NB4 (cell line): ENCODE measurements around the gene HKDC1.

Experiments
- POLR2A ChIP-seq: IDR thresholded peaks from 2 replicates; pipeline ENCODE4 v1.6.1; 2011; ENCODE audit warnings: mild to moderate bottlenecking; ENCODE audit not compliant: insufficient read length; ENCODE audit errors: extremely low read depth
- TF ChIP-seq, protein P1 (sequence below): IDR thresholded peaks from one replicate; pipeline ENCODE4 v1.5.1; 2012; ENCODE audit warnings: low read depth, low read length

GRCh38 chr10:69253171-69253570 is 33.0 kb downstream of the HKDC1 start:
- TF ChIP-seq, protein P1, sequence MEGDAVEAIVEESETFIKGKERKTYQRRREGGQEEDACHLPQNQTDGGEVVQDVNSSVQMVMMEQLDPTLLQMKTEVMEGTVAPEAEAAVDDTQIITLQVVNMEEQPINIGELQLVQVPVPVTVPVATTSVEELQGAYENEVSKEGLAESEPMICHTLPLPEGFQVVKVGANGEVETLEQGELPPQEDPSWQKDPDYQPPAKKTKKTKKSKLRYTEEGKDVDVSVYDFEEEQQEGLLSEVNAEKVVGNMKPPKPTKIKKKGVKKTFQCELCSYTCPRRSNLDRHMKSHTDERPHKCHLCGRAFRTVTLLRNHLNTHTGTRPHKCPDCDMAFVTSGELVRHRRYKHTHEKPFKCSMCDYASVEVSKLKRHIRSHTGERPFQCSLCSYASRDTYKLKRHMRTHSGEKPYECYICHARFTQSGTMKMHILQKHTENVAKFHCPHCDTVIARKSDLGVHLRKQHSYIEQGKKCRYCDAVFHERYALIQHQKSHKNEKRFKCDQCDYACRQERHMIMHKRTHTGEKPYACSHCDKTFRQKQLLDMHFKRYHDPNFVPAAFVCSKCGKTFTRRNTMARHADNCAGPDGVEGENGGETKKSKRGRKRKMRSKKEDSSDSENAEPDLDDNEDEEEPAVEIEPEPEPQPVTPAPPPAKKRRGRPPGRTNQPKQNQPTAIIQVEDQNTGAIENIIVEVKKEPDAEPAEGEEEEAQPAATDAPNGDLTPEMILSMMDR, result no peak
- no peak for TF ChIP-seq POLR2A
